ENCODE measurements around the gene MAPK6. TPM values are rescaled to one million over a fixed set of nuclear protein-coding genes. Genes with fewer than 3 reads are reported as not detected.

MAPK6 gene
- total RNA-seq, 1 donor from 2014 or later, result 38.0 TPM

DNA sequence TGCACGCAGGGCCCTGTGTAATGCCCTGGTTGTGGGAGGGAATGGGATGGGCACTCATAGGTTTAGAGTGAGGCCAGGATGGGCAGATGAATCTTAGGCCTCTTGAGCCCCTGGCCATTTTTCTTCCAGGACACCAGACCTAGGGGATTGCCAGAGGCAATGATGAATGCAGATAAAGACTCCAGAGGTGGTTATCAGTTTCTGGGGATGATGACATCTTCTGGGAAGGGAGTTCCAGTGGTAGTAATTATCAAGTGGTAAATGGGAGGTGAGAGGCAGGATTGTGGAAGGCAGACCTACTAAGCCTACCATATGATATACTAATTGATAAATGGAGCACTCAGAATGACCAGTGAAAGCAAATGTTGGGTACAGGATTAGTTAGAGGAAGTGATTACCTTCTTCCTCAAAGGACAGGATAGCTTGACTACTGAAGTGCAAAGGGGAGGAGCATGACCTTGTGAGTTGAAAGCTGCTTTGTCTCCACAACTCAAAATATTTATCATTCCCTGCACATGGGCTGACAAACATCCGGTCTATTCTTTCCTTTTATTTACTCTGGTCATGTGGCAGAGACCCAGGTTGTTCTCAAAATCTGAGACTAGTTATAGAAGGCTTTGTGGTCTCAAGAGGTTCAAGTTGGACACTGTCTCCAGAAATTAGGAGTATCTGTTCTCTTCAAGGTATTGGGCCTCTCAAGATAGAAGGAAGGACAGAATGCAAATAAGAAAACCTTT lies 10.2 kb upstream of the MAPK6 start:
- intact Hi-C loops (cut with micrococcal nuclease), result loop anchor here (10.0 kb wide), 1 partner anchor 476 kb away; no protein-coding TSS in a partner anchor

DNA sequence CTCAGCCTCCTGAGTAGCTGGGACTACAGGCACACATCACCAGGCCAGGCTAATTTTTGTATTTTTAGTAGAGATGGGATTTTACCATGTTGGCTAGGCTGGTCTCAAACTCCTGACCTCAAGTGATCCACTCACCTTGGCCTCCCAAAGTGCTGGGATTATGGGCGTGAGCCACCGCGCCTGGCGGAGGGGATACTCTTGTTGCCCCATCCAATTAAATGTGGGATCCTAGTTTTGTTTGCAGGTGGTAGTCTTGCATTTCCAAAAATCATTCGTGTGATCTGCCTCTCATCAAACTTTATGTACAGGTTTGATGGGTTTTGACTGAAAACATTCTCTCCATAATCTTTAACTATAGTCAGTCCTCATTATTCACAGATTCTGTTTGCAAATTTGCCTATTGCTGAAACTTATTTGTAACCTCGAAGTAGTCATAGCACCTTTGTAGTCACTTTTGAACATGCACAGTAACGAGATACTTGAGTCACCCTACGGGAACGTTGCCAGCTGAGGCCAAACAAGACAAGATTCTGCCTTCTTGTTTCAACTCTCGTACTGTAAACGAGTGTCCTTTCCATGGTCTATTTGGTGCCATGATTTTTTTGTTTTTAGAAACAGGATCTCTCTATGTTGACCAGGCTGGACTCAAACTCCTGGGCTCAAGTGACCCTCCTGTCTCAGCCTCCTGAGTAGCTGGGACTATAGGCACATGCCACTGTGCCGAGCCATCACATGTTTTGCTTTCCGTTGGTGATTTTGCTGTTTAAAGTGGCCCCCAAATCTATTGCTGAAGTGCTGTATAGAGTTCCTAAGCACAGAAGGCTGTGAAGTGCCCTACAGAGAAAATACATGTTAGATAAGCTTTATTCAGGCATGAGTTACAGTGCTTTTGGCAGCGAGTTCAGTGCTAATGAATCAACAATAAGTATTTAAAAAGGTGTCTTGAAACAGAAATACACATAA lies 8.1 kb upstream of the MAPK6 start:
- intact Hi-C loops (cut with micrococcal nuclease), result no loop called here

DNA sequence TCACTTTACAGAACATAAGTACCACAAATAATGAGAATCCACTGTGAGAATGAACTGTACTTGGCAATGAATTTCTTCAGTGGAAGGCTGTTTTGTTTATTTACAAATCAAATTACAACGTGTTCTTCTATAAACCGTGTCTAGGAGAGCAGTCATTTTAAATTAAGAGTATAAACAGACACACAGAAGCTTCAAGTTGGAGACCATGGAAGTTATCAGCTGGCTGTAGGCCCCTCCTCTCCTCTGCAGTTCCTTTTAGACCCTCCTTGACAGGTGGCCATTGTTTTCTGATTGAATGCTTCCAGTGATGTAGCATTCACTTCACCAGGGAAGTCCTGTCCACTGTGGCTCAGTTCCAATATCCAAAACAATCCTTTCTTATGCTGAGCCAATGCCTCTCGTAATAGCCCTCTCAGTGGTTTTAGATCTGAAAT lies 7.3 kb upstream of the MAPK6 start:
- intact Hi-C loops (cut with micrococcal nuclease), result no loop called here

DNA sequence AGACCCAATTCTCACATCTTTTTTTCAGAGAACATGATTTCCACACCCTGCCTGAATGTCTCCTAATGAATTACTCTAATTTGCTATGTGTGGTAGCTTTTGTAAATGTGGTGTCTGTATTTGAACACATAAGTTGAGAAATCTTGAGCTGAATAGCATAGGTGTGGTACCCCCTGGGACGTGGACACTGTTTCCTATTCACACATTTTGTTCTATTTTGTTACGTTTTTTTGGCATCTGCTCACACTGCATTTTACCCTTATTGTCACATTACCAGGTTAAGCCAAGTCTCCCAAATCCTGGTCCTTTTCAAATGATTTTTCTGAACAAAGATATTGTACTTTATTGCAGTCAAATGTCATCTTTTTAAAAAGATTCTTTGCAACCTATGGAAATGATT lies 6.8 kb upstream of the MAPK6 start:
- intact Hi-C loops (cut with micrococcal nuclease), result no loop called here

DNA sequence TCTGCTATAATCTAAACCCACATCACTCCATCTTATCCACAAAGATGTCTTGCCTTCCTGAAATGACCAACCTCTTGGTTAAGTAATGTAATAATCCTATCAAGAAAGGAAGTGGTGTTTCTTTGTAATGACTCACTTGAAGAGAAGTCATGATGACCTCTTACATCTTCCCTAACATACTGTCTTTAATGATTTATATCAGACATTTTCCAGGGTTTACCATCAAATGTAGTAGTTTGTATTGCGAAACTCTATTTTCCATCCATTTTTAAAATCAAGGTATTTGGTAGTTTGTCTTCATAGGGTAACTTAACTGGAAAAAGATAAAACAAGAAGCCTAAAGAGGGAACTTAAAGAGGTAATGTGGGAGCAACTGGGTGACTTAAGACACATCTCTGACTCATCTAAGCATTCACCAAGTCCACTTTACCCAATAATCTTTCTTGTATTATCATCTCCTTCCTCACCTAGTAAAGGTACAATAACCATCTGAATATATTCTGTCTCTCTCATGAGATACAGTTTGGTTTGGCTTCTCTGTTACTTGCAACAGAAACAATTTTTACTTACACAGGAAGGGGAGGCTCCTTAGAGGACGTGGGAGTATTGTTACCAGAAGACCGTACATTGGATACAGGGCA lies 5.7 kb upstream of the MAPK6 start:
- intact Hi-C loops (cut with micrococcal nuclease), result no loop called here

DNA sequence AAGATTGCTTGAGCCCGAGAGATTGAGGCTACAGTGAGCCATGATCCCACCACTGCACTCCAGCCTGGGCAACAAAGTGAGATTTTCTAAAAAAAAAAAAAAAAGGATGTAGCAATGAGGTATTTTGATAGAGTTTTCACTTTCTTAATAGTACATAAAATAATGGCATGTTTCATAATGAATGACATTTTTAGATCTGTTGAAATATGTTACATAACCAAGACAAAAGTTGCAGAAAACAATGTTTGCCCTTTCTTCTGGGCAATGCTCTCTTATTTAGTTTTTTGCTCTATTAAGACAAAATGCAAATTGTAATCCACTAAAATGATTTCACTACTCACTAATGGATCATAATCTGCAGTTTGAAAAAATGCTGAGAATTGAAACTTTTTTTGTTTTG lies 4.4 kb upstream of the MAPK6 start:
- intact Hi-C loops (cut with micrococcal nuclease), result loop anchor here (5.0 kb wide), 1 partner anchor 553 kb away; the partner anchor contains the start of gene ARPP19

DNA sequence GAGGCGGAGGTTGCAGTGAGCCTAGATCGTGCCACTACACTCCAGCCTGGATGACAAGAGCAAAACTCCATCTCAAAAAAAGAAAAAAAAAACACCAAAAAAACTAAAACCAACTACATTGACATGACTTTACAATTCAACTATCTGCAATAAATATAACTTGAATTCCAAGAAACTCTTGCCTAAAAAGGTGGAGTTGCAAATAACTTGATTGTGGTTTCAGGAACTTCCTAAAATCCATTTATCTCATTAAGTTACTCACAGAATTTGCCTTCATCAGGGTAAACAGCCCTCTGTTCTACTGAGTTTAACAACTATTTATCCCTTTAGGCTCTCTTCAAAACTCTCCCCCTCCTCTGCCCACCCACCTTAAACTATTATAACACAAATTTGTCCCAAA lies 2.7 kb upstream of the MAPK6 start:
- intact Hi-C loops (cut with micrococcal nuclease), result loop anchor here (5.0 kb wide), 1 partner anchor 551 kb away; the partner anchor contains the start of gene ARPP19

DNA sequence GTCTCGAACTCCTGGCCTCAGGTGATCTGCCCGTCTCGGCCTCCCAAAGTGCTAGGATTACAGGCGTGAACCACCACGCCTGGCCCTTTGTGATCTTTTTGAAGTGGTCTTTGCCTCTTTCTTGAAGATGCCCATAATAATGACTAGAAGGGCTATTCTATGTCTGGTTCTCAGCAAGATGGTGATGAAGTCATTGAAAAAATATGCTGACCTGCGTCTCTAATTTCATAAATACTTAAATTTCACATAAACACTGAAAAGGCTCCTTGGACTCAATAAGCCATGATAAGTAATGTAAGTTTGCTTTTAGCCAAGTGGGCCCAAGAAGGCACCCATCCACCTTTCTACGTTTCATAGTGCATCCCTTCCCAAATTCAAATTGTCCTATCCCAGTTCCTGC lies 775 bp upstream of the MAPK6 start:
- intact Hi-C loops (cut with micrococcal nuclease), result loop anchor here (5.0 kb wide), 1 partner anchor 549 kb away; the partner anchor contains the start of gene ARPP19

DNA sequence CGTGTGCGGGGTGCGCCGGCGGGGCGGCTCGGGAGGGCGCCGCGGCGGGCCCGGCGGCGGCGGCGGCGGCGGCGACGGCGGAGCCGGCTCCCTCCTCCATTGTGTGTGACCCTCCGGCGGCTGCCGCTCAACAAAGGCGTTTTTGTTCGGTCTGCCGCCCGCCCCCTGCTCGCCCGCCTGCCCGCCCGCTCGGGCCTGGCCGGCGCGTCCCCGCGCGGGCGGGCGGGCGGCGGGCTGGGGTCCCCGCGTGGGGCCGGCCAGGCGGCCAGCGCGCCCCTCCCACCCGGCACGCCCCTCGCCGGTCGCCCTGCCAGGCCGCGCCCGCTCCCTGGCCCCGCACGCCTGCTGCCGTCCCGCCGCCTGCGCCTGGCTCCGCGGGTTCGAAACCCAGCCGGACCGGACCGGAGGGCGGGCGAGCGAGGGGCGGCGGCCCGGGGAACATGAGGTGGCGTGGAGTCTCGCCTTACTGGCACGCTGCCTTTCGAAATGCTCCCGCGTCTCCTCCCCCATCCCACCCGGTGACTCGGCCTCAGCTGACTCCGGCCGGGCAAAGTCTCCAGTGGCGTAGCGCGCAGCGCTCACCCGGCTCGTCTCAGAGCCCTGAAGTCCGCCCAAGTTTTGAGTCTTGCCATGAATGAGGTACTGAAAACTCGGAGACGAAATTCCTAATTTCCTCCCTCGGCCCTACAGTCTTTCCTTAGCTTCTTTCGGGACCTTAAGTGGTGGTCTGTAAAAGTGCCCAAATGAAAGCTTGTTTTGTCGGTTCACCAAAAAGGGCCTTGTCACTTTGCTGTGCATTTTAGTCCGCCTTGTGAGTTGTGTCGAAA lies 588 bp downstream of the MAPK6 start:
- intact Hi-C loops (cut with micrococcal nuclease), result loop anchor here (1.0 to 5.0 kb wide), 7 partner anchors 26 to 659 kb away; partner anchors contain the start of genes ARPP19 and ATOSA

DNA sequence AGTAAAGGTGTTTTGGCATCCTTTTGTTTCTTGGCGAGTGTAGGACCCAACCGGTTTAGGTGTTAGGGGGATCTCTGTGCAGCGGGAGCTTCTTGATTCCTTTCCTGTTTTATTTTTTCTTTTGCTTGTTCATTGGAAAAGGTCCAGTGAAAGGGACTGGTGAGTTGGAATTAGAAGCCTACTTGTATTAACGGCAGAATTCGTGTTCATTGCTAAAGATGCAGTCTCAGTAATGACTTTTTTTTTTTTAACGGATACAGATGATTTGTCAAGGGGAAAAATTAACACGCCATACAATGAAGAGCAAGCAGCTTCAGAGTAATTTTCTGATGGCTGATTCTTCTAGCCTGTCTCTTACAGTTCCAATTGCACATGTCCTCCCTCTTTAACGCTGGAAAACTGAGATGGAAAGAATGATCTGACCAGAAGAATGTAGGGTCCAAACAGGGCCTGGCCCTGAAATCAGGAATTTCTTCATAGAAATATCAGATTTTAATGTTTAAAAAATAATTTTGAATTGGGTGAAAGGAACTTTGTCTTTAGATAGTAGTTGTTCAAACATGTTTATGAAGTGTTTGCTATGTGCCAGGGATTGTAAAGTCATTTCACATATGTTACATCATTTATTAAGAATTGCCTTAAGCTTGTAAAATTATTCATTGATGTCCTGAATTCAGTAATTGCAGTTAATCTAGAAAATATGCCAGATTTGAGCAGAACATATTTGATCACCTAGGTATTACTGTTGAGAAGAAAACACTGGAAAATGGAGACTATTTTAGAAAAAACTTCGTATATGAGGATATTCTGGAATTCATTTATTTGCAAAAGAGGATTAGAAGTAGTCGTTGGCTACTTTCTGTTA lies 1.4 kb downstream of the MAPK6 start:
- intact Hi-C loops (cut with micrococcal nuclease), result loop anchor here (1.0 to 5.0 kb wide), 6 partner anchors 14 to 658 kb away; partner anchors contain the start of genes ATOSA and LEO1

DNA sequence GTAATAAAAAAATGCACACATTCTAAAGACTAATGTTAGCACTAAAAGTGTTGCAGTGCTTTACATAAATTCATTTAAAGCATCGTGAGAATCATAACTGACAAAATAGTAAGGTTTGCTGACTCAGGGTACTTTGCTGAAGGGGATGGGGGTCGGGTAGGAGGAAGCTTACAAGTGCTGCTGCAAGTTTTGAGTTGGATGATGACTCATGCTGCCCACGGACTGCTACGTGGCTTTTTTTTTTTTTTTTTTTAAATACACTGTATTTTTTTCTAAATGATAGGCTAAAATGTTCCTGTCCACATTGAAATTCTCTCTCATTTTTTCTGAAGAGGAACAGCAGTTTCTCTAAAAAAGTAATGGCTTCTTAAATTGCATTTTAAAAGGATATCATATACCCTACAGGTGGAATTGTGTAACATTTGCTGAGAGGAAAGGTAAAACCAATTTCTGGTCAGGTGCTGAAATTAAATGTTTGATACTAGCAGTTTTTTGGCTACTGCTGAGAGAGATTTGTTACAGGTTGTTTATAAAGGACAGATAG lies 2.2 kb downstream of the MAPK6 start:
- intact Hi-C loops (cut with micrococcal nuclease), result loop anchor here (1.0 to 5.0 kb wide), 5 partner anchors 15 to 658 kb away; partner anchors contain the start of genes ATOSA and LEO1

DNA sequence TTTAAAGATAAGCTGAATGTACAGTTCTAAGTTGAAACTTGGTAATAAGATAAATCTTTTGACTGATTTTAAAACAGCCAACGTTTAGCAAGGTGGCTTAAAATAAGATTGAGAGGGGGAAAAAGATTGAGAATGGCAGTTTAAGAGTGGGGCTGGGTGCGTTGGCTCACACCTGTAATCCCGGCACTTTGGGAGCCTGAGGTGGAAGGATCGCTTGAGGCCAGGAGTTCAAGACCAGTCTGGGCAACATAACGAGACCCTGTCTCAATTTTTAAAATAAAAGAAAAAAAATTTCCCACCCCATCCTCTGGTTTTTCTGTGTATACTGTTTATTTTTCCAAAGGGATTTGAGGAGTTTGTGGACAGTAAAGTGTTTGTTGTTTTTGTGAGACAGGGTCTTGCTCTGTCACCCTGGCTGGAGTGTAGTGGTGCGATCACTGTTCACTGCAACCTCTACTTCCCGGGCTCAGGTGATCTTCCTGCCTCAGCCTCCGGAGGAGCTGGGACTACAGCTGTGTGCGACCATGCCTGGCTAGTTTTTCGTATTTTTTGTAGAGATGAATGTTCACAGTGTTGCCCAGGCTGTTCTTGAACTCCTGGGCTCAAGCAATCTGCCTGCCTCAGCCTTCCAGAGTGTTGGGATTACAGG lies 3.0 kb downstream of the MAPK6 start:
- intact Hi-C loops (cut with micrococcal nuclease), result loop anchor here (1.0 to 5.0 kb wide), 5 partner anchors 16 to 657 kb away; partner anchors contain the start of genes ATOSA and LEO1

DNA sequence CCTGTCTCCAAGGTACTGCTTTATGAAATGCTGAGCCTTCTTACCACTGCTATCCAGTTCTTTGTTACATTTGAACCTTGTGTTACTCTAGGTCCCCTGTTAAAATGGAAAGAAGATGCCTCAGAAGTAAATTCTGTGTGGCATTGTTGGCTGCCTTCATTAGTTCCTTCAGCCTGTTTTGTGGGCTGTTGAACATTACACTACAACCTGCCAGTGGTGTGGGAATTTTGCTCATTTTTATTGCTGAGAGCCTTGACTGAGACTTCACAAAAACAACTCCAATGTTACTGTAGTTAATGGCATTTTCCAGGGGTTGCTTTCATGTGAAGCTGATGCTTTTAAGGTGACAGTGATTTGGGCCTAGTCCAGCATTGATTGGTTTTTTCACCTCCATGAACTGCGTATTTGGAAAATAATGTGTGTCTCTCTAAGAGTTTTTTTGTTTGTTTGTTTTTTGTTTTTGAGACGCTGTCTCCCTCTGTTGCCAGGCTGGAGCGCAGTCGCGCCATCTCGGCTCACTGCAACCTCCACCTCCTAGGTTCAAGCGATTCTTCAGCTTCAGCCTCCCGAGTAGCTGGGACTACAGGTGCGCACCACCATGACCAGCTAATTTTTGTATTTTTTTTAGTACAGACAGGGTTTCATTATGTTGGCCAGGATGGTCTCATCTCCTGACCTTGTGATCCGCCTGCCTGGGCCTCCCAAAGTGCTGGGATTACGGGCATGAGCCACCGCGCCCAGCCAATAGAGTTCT lies 4.3 kb downstream of the MAPK6 start:
- intact Hi-C loops (cut with micrococcal nuclease), result loop anchor here (5.0 kb wide), 2 partner anchors 54 to 191 kb away; no protein-coding TSS in a partner anchor

DNA sequence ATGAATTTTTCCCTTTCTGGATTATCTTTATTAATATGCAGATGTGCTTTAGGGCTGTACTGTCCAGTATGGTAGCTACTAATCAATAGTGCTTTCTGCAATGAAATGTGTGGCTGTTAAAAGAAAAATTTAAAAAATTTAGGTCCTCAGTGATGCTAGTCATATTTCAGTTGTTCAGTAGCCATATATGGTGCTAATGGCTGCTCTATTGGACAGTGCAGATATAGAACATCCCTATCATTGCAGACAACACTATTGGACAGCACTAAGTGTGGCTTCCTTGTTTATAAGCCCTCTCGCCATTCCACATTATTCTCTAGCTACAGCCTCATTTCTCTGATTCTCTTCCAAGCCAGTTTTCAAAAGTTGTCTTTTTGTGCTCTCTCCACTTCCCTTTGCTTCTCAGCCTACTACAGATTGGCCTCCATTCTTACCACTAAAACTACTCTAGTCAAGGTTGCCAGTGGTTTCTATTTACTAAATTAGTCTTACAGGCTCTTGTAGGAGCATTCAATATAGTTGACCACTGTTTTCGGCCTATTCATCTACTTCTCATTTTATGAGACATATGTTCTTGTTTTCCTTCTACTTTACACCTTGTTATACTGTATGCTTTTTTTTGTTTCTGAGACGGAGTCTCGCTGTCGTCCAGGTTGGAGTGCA lies 9.5 kb downstream of the MAPK6 start:
- intact Hi-C loops (cut with micrococcal nuclease), result loop anchor here (2.0 kb wide), 1 partner anchor 16 kb away; no protein-coding TSS in a partner anchor

DNA sequence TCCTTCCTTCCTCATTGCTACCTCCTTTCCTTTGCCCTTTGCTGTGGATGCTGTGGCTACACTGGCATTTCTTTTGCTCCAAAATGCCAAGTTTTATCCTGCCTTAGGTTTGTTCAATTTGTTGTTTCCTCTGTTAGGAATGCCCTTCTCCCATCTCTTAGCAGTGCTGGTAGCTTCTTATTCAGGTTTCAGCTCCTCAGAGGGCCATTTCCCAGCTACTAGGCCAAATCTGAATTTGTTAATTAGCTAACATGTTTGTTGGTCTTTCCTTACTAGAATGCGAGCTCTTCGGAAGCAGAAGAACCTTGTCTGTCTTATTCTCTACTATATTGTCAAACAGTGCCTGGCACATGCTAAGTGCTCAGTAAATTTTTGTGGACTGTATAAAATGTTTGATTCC lies 11.0 kb downstream of the MAPK6 start:
- intact Hi-C loops (cut with micrococcal nuclease), result no loop called here

DNA sequence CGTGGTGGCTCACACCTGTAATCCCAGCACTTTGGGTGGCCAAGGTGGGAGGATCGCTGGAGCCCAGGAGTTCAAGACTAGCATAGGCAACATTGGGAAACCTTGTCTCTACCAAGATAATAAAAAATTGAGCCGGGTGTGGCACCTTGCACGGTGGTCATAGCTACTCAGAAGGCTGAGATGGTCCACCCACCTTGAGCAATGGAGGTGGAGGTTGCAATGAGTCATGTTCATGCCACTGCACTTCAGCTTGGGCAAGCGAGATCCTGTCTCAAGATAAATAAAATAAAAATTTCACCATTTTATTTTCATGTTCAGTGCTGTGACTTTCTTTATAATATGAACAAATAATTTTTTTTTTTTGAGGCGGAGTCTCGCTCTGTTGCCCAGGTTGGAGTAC lies 12.5 kb downstream of the MAPK6 start:
- intact Hi-C loops (cut with micrococcal nuclease), result no loop called here

DNA sequence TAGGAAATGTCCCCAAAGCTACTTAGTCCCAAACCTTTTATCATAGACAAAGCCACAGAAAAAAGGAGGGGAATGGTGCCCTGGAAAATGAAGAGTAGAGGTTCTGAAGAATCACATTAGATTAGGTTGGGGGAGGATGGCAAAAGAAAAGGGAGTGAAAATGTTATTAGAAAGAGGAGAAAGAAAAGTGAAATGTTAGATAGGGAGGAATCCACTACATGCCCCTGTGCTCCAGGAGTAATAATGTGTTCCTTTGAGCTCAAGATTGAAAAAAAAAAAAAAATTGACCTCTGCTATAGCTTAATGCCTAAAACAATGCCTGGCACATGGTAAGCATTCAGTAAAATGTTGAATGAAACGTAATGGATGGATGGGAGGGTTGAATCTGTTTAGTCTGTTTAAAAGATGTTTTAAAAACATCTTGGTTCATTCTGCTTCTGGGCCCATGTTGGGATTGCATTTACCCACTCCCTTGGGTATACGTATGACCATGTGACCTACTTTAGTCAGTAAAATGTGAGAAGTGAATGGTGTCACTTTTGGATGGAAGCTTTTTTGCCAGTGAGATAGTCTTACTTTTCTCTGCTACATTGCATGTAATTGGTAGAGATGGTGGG lies 19.0 kb downstream of the MAPK6 start:
- intact Hi-C loops (cut with micrococcal nuclease), result no loop called here
